IPS-18a (cell line): Measurements from ENCODE around the gene SDK1.

Experiments used
- H3K27ac ChIP-seq: one replicate; pipeline ENCODE4 v1.5.1; 2013; ENCODE audit warnings: low read length
- H3K27me3 ChIP-seq: one replicate; pipeline ENCODE4 v1.6.1; 2013; ENCODE audit warnings: mild to moderate bottlenecking, low read length; ENCODE audit not compliant: control insufficient read depth, insufficient read depth
- H3K36me3 ChIP-seq: one replicate; pipeline ENCODE4 v1.6.1; 2013; ENCODE audit warnings: low read depth, low read length; ENCODE audit not compliant: control insufficient read depth
- H3K4me1 ChIP-seq: one replicate; pipeline ENCODE4 v1.6.1; 2013; ENCODE audit warnings: low read depth, low read length; ENCODE audit not compliant: control insufficient read depth
- H3K4me3 ChIP-seq: one replicate; pipeline ENCODE4 v1.5.1; 2013; ENCODE audit warnings: low read length
- H3K9ac ChIP-seq: one replicate; pipeline ENCODE4 v1.6.1; 2013; ENCODE audit warnings: mild to moderate bottlenecking, low read length, moderate library complexity
- H3K9me3 ChIP-seq: one replicate; pipeline ENCODE4 v1.6.1; 2013; ENCODE audit warnings: low read depth, low read length; ENCODE audit not compliant: control insufficient read depth

SDK1 gene

GRCh38 chr7:3318874-3319273 is 17.8 kb downstream of the SDK1 start:
- Histone ChIP-seq H3K27me3 (no peaks in the 10 kb centered on the region), H3K9me3 (no peaks in the 10 kb centered on the region), H3K4me3 (no peak overlapping the region), H3K9ac (no peak overlapping the region), H3K36me3 (no peaks in the 10 kb centered on the region), H3K27ac (no peak overlapping the region), H3K4me1 (peaks cover 5% of the 10 kb centered on the region)

- Histone ChIP-seq H3K4me3 (no peak overlapping the region), H3K27me3 (no peaks in the 10 kb centered on the region), H3K4me1 (peaks cover 5% of the 10 kb centered on the region), H3K36me3 (no peaks in the 10 kb centered on the region), H3K9me3 (no peaks in the 10 kb centered on the region), H3K9ac (no peak overlapping the region), H3K27ac (no peak overlapping the region)
Measured at GRCh38 chr7:3321206-3321605, 20.2 kb downstream of the SDK1 start.

DNA sequence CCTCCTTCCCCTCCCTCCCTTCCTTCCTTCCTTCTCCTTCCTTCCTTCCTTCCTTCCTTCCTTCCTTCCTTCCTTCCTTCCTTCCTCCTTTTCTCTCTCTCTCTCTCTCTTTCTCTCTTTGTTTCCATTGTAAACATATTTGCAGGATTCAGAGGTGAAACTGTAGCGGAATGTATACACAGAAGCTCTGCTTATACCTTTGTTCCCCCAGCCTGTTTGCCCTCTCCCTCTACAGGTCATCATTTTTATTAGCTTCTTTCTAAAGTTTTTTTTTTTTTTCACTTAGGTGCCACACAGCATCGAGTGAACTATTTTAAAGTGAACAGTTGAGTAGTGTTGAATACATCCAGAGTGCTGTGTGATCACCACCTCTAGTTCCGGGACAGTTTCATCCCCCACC is 20.7 kb downstream of the SDK1 start:
- H3K4me3 ChIP-seq = no peak overlapping the region

GRCh38 chr7:3326246-3326645 is 25.2 kb downstream of the SDK1 start:
- Histone ChIP-seq H3K4me1 (no peaks in the 10 kb centered on the region), H3K9me3 (no peaks in the 10 kb centered on the region), H3K27ac (no peak overlapping the region), H3K9ac (no peak overlapping the region), H3K27me3 (no peaks in the 10 kb centered on the region), H3K36me3 (no peaks in the 10 kb centered on the region), H3K4me3 (no peak overlapping the region)

More for the DNA sequence above, 20.7 kb downstream of the SDK1 start:
- Histone ChIP-seq H3K27ac (no peak overlapping the region), H3K9me3 (no peaks in the 10 kb centered on the region), H3K36me3 (no peaks in the 10 kb centered on the region), H3K4me1 (peaks cover 5% of the 10 kb centered on the region), H3K27me3 (no peaks in the 10 kb centered on the region), H3K9ac (no peak overlapping the region)

DNA sequence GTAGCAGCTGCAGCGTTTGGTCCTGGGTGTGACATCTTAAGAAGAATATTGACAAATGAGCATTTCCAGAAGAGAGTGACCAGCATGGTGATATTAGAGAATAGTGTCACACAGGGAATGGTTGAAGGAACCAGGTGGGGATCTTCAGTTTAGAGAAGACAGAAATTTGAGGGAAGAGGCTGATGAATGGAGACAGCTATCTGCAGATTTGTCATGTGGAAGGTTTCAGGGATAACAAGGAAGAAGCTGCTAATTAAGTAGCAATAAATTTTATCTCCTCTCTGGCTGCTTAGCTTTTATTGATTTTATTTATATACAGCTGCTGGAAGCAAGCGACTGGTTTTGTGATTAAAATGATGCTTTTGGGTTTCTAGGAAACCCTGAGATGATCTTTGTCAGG is 26.0 kb downstream of the SDK1 start:
- H3K4me1 ChIP-seq = no peaks in the 10 kb centered on the region
- H3K9ac ChIP-seq = no peak overlapping the region
- no peaks in the 10 kb centered on the region for H3K36me3 ChIP-seq
- H3K9me3 ChIP-seq = no peaks in the 10 kb centered on the region
- no peak overlapping the region for H3K27ac ChIP-seq
- no peaks in the 10 kb centered on the region for H3K27me3 ChIP-seq
- H3K4me3 ChIP-seq = no peak overlapping the region

- no peak overlapping the region for H3K4me3 ChIP-seq
- H3K9me3 ChIP-seq = no peaks in the 10 kb centered on the region
- H3K27me3 ChIP-seq = no peaks in the 10 kb centered on the region
- H3K36me3 ChIP-seq = no peaks in the 10 kb centered on the region
- H3K27ac ChIP-seq = no peak overlapping the region
- no peaks in the 10 kb centered on the region for H3K4me1 ChIP-seq
- no peak overlapping the region for H3K9ac ChIP-seq
Measured at GRCh38 chr7:3327655-3328054, 26.6 kb downstream of the SDK1 start.

DNA sequence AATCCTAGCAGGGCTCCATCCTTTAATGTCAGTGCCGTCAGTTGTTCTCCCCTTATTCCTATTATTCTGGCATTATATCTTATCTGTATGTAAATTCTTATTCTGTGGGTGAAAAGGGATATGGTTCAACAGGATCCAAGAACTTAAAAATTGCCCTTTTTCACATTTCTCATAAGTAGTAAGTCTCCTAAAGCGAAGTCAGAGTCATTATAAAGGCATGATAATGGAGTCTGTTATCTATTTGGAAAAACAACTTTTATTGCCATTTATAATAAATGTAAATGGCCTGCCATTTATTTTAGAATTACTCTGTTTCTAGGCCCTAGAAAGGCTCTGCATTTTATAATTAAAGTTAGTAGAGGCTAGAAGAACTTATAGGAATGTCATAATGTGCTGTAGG is 31.3 kb downstream of the SDK1 start:
- Histone ChIP-seq H3K27ac (no peak overlapping the region), H3K27me3 (no peaks in the 10 kb centered on the region)

GRCh38 chr7:3333861-3334260 is 32.8 kb downstream of the SDK1 start:
- H3K27me3 ChIP-seq = no peaks in the 10 kb centered on the region
- no peak overlapping the region for H3K9ac ChIP-seq
- no peak overlapping the region for H3K27ac ChIP-seq
- H3K9me3 ChIP-seq = no peaks in the 10 kb centered on the region
- H3K36me3 ChIP-seq = no peaks in the 10 kb centered on the region
- H3K4me1 ChIP-seq = peaks cover 6% of the 10 kb centered on the region
- no peak overlapping the region for H3K4me3 ChIP-seq

More for the DNA sequence above, 31.3 kb downstream of the SDK1 start:
- Histone ChIP-seq H3K9me3 (no peaks in the 10 kb centered on the region), H3K36me3 (no peaks in the 10 kb centered on the region), H3K9ac (no peak overlapping the region), H3K4me3 (no peak overlapping the region), H3K4me1 (peaks cover 6% of the 10 kb centered on the region)

- H3K36me3 ChIP-seq = no peaks in the 10 kb centered on the region
- H3K9ac ChIP-seq = no peak overlapping the region
- no peak overlapping the region for H3K27ac ChIP-seq
- no peak overlapping the region for H3K4me3 ChIP-seq
- peaks cover 6% of the 10 kb centered on the region for H3K4me1 ChIP-seq
- no peaks in the 10 kb centered on the region for H3K27me3 ChIP-seq
- no peaks in the 10 kb centered on the region for H3K9me3 ChIP-seq
Measured at GRCh38 chr7:3336042-3336665, 35.1 kb downstream of the SDK1 start.

DNA sequence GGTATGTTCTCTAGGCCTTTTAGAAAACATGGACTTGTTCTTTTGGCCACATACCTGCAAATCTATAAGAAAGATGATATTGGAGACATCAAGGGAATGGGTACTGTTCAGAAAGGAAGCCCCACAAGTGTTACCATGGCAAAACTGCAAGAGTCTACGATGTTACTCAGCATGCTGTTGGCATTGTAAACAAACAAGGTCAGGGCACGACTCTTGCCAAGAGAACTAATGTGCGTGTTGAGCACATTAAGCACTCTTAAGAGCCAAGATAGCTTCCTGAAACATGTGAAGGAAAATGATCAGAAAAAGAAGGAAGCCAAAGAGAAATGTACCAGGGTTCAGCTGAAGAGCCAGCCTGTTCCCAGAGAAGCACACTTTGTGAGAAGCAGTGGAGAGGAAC is 37.1 kb downstream of the SDK1 start:
- Histone ChIP-seq H3K9ac (no peak overlapping the region), H3K9me3 (no peaks in the 10 kb centered on the region), H3K27ac (no peak overlapping the region), H3K27me3 (no peaks in the 10 kb centered on the region), H3K4me3 (no peak overlapping the region), H3K4me1 (peaks cover 2% of the 10 kb centered on the region), H3K36me3 (no peaks in the 10 kb centered on the region)

DNA sequence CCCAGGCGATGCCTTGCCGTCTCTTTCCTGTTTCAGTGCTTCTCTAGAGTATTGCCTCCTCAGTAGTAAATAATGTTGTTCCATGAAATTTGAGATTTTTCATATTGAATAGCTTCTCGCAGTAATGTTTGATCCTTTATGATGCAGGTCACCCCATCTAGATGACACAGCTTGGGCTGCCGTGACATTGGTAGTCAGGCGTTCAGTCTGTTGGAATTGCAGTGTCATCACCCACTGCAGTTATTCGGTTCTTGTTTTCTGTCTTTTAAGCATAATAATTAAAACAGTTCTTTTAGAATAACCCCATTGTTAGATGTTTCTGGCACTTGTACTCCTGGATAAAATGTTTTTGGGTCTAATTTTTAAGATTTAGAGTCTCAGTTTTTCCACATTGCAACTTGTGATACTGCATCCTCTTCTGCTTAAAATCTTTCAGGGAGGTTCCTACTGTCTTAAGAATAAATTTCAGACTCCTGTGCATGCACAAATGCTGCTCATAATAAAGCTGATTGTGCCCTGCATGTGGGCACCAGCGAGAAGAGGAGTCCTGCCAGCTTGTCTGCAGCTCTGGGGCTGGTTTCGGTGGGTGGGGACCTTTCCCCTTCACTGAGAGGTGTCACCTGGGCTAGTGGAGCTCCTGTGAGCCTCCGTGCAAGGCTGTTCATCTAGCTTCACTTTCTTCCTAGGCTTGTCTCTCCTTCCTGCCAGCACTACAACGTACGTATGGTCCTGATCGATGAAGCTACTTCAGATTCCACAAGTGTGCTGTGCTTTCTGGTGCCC is 44.8 kb downstream of the SDK1 start:
- H3K27ac ChIP-seq = no peak overlapping the region
- no peaks in the 10 kb centered on the region for H3K27me3 ChIP-seq
- no peak overlapping the region for H3K4me3 ChIP-seq
- no peaks in the 10 kb centered on the region for H3K36me3 ChIP-seq
- H3K9ac ChIP-seq = no peak overlapping the region
- no peaks in the 10 kb centered on the region for H3K9me3 ChIP-seq
- no peaks in the 10 kb centered on the region for H3K4me1 ChIP-seq

- Histone ChIP-seq H3K9me3 (no peaks in the 10 kb centered on the region), H3K27ac (no peak overlapping the region), H3K4me1 (no peaks in the 10 kb centered on the region), H3K4me3 (no peak overlapping the region), H3K36me3 (no peaks in the 10 kb centered on the region), H3K9ac (no peak overlapping the region), H3K27me3 (no peaks in the 10 kb centered on the region)
Measured at GRCh38 chr7:3349126-3349525, 48.1 kb downstream of the SDK1 start.
